Colonic mucosa (tissue), 4 donors: ENCODE results near the gene ALG5. TPM values are rescaled to one million over a fixed set of nuclear protein-coding genes. Genes with fewer than 3 reads are reported as not detected.

ENCODE experiments used
- DNase-seq: peaks from one replicate; pipeline ENCODE4 v3.0.0-alpha.2; 2020
- H3K27ac ChIP-seq: fragments of 200-600 bp; one replicate; pipeline ENCODE4 v1.8.0; 2021
- H3K27me3 ChIP-seq: fragments of 200-600 bp; one replicate; pipeline ENCODE4 v1.8.0; 2021
- H3K36me3 ChIP-seq: fragments of 200-600 bp; one replicate; pipeline ENCODE4 v1.8.0; 2021
- H3K4me1 ChIP-seq: fragments of 200-600 bp; one replicate; pipeline ENCODE4 v1.8.0; 2021; ENCODE audit warnings: mild to moderate bottlenecking
- H3K4me3 ChIP-seq: fragments of 200-600 bp; one replicate; pipeline ENCODE4 v1.8.0; 2021
- H3K9ac ChIP-seq, 2 donors: one replicate each; pipeline ENCODE4 v1.7.0; 2013; ENCODE audit warnings: control low read depth in 2 of 2, low read depth in 2 of 2, low read length in 2 of 2
- H3K9me3 ChIP-seq: fragments of 200-600 bp; one replicate; pipeline ENCODE4 v1.8.0; 2021
- intact Hi-C: fragments of 100-400 bp; cut with DNase I; formaldehyde crosslinking; loops from one replicate; pipeline ENCODE4 v1.14.1; 2022
- total RNA-seq, 2 donors: library from RNA; stranded (reverse); fragmentation: NEBNext Ultra II Directional in 1 of 2; extraction: Animal tissue kit (Norgen Biotek cat#: 25700) in 1 of 2; gene quantifications; one replicate each; pipeline ENCODE4 v1.2.1, GENCODE V29; 2021
- TF ChIP-seq, protein P1 (sequence below): fragments of 200-600 bp; IDR thresholded peaks from one replicate; pipeline ENCODE4 v1.8.0; 2022; ENCODE audit warnings: antibody characterized with exemption, mild to moderate bottlenecking
- donor health status: healthy.
- donor health status: DM: no; HTN: no; CAD: no.
- donor health status: DM: no; HTN: no; CAD: no.

ALG5 gene
- total RNA-seq, 2 donors from 2014 or later: 37.2 to 39.5 TPM

DNA sequence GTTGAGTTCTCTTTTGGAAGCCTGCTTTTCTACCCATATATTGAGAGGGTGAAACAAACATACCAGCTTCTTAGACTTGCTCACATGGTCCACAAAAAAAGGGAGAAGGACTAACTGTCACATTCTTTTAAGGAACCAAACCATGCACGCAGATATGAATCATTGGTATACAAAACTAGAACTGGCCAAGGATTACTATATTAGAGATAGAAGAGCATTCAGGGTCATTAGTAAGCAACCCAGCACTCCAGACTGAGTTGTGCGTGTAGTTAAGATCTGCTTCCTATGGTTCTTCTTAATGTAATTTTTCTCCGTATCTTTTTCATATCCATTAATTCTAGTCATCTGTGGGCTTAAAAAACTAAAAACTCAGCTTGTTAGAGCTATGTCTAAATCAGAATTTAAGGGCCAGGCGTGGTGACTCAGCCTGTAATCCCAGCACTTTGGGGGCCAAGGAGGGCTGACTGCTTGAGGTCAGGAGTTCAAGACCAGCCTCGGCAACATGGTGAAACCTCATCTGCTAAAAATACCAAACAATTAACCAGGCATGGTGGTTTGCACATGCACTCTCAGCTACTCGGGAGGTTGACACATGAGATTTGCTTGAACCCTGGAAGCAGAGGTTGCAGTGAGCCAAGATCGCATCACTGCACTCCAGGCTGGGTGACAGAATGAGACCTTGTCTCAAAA is 19.6 kb downstream of the ALG5 start:
- DNase-seq: no peak
- peaks cover 1% of the 10 kb centered on the region for H3K36me3 ChIP-seq
- no peak overlapping the region for H3K9ac ChIP-seq
- H3K4me3 ChIP-seq: no peak overlapping the region
- TF ChIP-seq, protein P1, sequence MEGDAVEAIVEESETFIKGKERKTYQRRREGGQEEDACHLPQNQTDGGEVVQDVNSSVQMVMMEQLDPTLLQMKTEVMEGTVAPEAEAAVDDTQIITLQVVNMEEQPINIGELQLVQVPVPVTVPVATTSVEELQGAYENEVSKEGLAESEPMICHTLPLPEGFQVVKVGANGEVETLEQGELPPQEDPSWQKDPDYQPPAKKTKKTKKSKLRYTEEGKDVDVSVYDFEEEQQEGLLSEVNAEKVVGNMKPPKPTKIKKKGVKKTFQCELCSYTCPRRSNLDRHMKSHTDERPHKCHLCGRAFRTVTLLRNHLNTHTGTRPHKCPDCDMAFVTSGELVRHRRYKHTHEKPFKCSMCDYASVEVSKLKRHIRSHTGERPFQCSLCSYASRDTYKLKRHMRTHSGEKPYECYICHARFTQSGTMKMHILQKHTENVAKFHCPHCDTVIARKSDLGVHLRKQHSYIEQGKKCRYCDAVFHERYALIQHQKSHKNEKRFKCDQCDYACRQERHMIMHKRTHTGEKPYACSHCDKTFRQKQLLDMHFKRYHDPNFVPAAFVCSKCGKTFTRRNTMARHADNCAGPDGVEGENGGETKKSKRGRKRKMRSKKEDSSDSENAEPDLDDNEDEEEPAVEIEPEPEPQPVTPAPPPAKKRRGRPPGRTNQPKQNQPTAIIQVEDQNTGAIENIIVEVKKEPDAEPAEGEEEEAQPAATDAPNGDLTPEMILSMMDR: no peak
- no peaks in the 10 kb centered on the region for H3K9me3 ChIP-seq
- no peaks in the 10 kb centered on the region for H3K4me1 ChIP-seq
- no peak overlapping the region for H3K27ac ChIP-seq
- intact Hi-C loops: loop anchor here (2.0 kb wide), 1 partner anchor 123 kb away; no protein-coding TSS in a partner anchor
- H3K27me3 ChIP-seq: no peaks in the 10 kb centered on the region

DNA sequence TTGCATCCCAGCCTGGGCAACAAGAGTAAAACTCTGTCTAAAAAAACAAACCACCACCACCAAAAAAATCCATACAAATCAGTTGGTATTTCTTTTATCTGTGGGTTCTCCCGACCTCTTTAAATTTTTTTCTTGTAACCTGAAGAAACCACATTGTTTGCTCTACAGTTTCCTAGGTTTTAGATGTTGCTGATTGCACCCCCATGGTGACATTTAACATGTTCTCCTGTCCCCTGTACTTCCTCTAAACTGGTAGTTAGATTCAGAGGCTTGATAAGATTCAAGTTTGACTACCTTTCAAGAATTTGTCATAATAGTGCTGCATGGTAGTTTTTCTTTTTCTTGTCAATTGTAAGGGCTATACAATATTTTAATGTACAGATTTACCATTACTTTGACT is 24.0 kb downstream of the ALG5 start:
- Histone ChIP-seq H3K4me3 (no peak overlapping the region), H3K9ac (no peak overlapping the region), H3K36me3 (no peaks in the 10 kb centered on the region), H3K27ac (no peak overlapping the region), H3K27me3 (no peaks in the 10 kb centered on the region), H3K9me3 (no peaks in the 10 kb centered on the region), H3K4me1 (no peaks in the 10 kb centered on the region)
- intact Hi-C loops: no loop called here
- DNase-seq: no peak
- TF ChIP-seq, protein P1: no peak

DNA sequence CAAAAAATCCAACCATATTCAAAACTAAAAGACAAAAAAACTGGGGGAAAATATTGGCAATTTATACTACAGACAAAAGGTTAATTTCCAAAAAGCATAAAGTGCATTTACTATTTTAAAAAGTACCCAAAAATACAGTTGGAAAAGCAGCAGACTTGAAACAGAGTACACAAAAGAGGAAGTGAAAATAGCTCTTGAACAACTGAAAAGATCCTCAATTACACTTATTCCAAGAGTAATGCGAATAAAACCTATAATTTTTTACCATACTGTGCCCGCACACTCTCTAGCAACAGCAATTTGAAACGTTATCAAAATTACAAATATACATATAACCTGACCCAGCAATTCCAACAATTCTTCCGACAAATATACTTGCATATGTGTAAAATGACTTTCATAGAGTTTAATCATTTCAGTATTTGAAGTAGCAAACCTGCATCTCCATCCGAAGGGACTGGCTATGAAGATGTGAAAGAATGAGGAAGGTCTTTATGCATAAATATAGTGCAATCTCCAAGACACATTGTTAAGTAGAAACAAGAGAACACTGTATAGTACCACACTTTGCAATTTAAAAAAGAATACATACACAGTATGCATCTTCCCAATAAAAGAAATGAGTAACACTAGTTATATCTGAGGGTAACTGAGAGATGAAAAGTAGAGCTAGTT is 25.4 kb downstream of the ALG5 start:
- TF ChIP-seq, protein P1: no peak
- H3K9ac ChIP-seq: no peak overlapping the region
- H3K4me1 ChIP-seq: no peaks in the 10 kb centered on the region
- no peak for DNase-seq
- no peaks in the 10 kb centered on the region for H3K36me3 ChIP-seq
- no peak overlapping the region for H3K4me3 ChIP-seq
- intact Hi-C loops: no loop called here
- H3K27ac ChIP-seq: no peak overlapping the region
- no peaks in the 10 kb centered on the region for H3K9me3 ChIP-seq
- H3K27me3 ChIP-seq: no peaks in the 10 kb centered on the region

DNA sequence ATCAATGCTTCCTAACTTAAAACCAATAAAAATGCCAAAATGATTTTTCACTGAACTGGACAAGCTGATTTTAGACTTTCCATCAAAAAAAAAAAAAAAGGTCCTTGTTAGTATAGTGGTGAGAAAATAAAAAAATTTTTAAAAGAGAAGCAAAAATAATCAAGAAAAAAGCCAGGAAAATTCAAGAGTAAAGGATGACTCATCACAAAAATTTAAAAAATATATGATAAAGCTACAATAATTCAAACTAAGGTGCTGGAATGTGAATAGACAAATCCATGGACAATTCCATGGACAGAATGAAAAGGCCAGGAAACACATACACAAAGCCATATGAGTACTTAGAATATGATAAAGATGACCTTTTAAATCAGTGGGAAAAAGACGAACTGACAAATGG is 26.1 kb downstream of the ALG5 start:
- H3K36me3 ChIP-seq: no peaks in the 10 kb centered on the region
- intact Hi-C loops: no loop called here
- no peak overlapping the region for H3K27ac ChIP-seq
- no peaks in the 10 kb centered on the region for H3K4me1 ChIP-seq
- no peak overlapping the region for H3K9ac ChIP-seq
- H3K9me3 ChIP-seq: no peaks in the 10 kb centered on the region
- no peaks in the 10 kb centered on the region for H3K27me3 ChIP-seq
- TF ChIP-seq, protein P1: no peak
- H3K4me3 ChIP-seq: no peak overlapping the region
- no peak for DNase-seq

DNA sequence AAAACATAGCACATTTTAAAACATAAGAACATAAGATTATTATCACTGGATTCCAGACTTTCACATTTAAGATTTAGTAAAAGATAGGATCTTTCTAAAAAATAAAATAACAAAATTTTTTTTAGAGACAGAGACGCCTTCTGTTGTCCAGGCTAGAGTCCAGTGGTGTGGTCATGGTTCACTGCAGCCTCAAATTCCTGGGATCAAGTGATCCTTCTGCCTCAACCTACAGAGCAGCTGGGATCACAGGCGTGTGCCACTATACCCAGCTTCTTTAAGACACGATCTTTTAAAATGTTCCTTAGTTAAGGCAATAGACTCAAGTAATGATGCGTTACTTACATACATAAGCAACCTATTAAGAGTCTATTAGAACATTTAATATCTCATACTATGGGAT is 32.7 kb downstream of the ALG5 start:
- H3K4me1 ChIP-seq: no peaks in the 10 kb centered on the region

More for the DNA sequence above, 32.7 kb downstream of the ALG5 start:
- no peak for DNase-seq
- Histone ChIP-seq H3K4me3 (no peak overlapping the region), H3K36me3 (no peaks in the 10 kb centered on the region), H3K9ac (no peak overlapping the region), H3K9me3 (no peaks in the 10 kb centered on the region), H3K27me3 (no peaks in the 10 kb centered on the region), H3K27ac (no peak overlapping the region)
- TF ChIP-seq, protein P1: no peak
- intact Hi-C loops: no loop called here
